Small intestine (tissue), 7 donors: ENCODE results near the gene KRTAP10-2. TPM values are rescaled to one million over a fixed set of nuclear protein-coding genes. Genes with fewer than 3 reads are reported as not detected.

Experiments
- DNase-seq, 2 donors: peaks; one replicate each; pipeline versions ENCODE4 v3.0.0 to v3.0.0-alpha.2; 2013
- FAIRE-seq: peaks from 2 replicates; lab custom pipeline; 2012; peaks lifted over from hg19 to GRCh38; lab: Jason Lieb, UNC
- H3K27ac ChIP-seq, 3 donors: one replicate each; pipeline ENCODE4 v1.5.1; 2013; ENCODE audit warnings: low read length in 2 of 3, mild to moderate bottlenecking in 2 of 3, control low read depth in 1 of 3, inconsistent platforms in 1 of 3, low read depth in 1 of 3, moderate library complexity in 1 of 3
- H3K27me3 ChIP-seq, 3 donors: one replicate each; pipeline ENCODE4 v1.6.1; 2013; ENCODE audit warnings: low read length in 3 of 3, inconsistent platforms in 1 of 3; ENCODE audit not compliant: control insufficient read depth in 3 of 3, insufficient read depth in 3 of 3
- H3K36me3 ChIP-seq, 3 donors: one replicate each; pipeline ENCODE4 v1.6.1; 2013; ENCODE audit warnings: low read length in 3 of 3, inconsistent platforms in 1 of 3, low read depth in 1 of 3, mild to moderate bottlenecking in 1 of 3, moderate library complexity in 1 of 3; ENCODE audit not compliant: control insufficient read depth in 3 of 3, insufficient read depth in 2 of 3
- H3K4me1 ChIP-seq, 3 donors: one replicate each; pipeline ENCODE4 v1.6.1; 2013; ENCODE audit warnings: low read length in 2 of 3, inconsistent platforms in 1 of 3, low read depth in 1 of 3, mild to moderate bottlenecking in 1 of 3, moderate library complexity in 1 of 3; ENCODE audit not compliant: control insufficient read depth in 3 of 3, insufficient read depth in 2 of 3
- H3K4me3 ChIP-seq, 3 donors: one replicate each; pipeline ENCODE4 v1.5.1; 2013; ENCODE audit warnings: low read length in 3 of 3, control low read depth in 1 of 3, inconsistent platforms in 1 of 3, low read depth in 1 of 3, mild to moderate bottlenecking in 1 of 3, moderate library complexity in 1 of 3
- H3K9me3 ChIP-seq, 2 donors: one replicate each; pipeline ENCODE4 v1.6.1; 2013; ENCODE audit warnings: low read depth in 1 of 2, low read length in 1 of 2; ENCODE audit not compliant: control insufficient read depth in 2 of 2, insufficient read depth in 1 of 2
- WGBS, 3 donors: extraction: QIAGEN DNeasy Blood & Tissue Kit; methylation state at CpG; one replicate each; pipeline ENCODE4 v1.1.7; 2013; 5-methylcytosine and 5-hydroxymethylcytosine counted together
- polyA plus RNA-seq, 4 donors: library from polyadenylated mRNA; stranded (reverse) in 3 of 4; unstranded in 1 of 4; fragments of 200-250 nt in 3 of 4; fragments of 120-200 nt in 1 of 4; gene quantifications; one replicate each; pipeline versions ENCODE4 v1.2.1 to v1.2.3, GENCODE V29; 2013
- donor health status: healthy with polysubstance abuse.
- donor health status: control.
- donor health status: control.
- donor health status: Bipolar disorder and iron deficiency.
- donor health status: healthy.

Gene KRTAP10-2
- polyA plus RNA-seq, 4 donors, result not detected

- H3K4me1 ChIP-seq, result no peaks in the 10 kb centered on the region
- DNase-seq (no peak), FAIRE-seq (no peak)
- H3K27me3 ChIP-seq, result peaks cover 0 to 2% (median 0%) of the 10 kb centered on the region in 3 donors
- no peak overlapping the region for H3K4me3 ChIP-seq
- H3K27ac ChIP-seq, result no peak overlapping the region
- WGBS, 3 donors, result 90 to 92% (median 92%) methylated on average over 40 of the region's 40 CpGs
- H3K36me3 ChIP-seq, result no peaks in the 10 kb centered on the region
- H3K9me3 ChIP-seq, result peaks cover 0 to 25% of the 10 kb centered on the region in 2 donors
Observed at GRCh38 chr21:44571844-44572782, 20.8 kb upstream of the KRTAP10-2 start.

GRCh38 chr21:44571296-44571695 is 20.0 kb upstream of the KRTAP10-2 start:
- DNase-seq (no peak), FAIRE-seq (no peak)
- no peak overlapping the region for H3K4me3 ChIP-seq
- no peak overlapping the region for H3K27ac ChIP-seq
- H3K9me3 ChIP-seq, result peaks cover 0 to 20% of the 10 kb centered on the region in 2 donors
- no peaks in the 10 kb centered on the region for H3K4me1 ChIP-seq
- peaks cover 0 to 2% (median 0%) of the 10 kb centered on the region in 3 donors for H3K27me3 ChIP-seq
- H3K36me3 ChIP-seq, result no peaks in the 10 kb centered on the region
- 65 to 76% (median 74%) methylated on average over 4 of the region's 4 CpGs for WGBS, 3 donors

GRCh38 chr21:44569861-44570517 is 18.7 kb upstream of the KRTAP10-2 start:
- FAIRE-seq (no peak), DNase-seq (no peak)
- Histone ChIP-seq H3K9me3 (peaks cover 0 to 11% of the 10 kb centered on the region in 2 donors), H3K4me1 (no peaks in the 10 kb centered on the region), H3K27ac (no peak overlapping the region), H3K4me3 (no peak overlapping the region), H3K36me3 (no peaks in the 10 kb centered on the region), H3K27me3 (peaks cover 0 to 2% (median 0%) of the 10 kb centered on the region in 3 donors)
- 82 to 89% (median 88%) methylated on average over 12 of the region's 12 CpGs for WGBS, 3 donors

GRCh38 chr21:44568667-44569556 is 17.6 kb upstream of the KRTAP10-2 start:
- no peak for DNase-seq
- Histone ChIP-seq H3K27me3 (peaks cover 0 to 2% (median 0%) of the 10 kb centered on the region in 3 donors), H3K36me3 (no peaks in the 10 kb centered on the region), H3K27ac (no peak overlapping the region), H3K9me3 (peaks cover 0 to 11% of the 10 kb centered on the region in 2 donors), H3K4me1 (no peaks in the 10 kb centered on the region), H3K4me3 (no peak overlapping the region)
- FAIRE-seq, result no peak
- WGBS, 3 donors, result 55 to 73% (median 71%) methylated on average over 26 to 27 of the region's 27 CpGs

GRCh38 chr21:44568261-44568660 is 17.0 kb upstream of the KRTAP10-2 start:
- FAIRE-seq (no peak), DNase-seq (no peak)
- H3K4me1 ChIP-seq, result no peaks in the 10 kb centered on the region
- H3K36me3 ChIP-seq, result no peaks in the 10 kb centered on the region
- peaks cover 0 to 11% of the 10 kb centered on the region in 2 donors for H3K9me3 ChIP-seq
- peaks cover 0 to 2% (median 0%) of the 10 kb centered on the region in 3 donors for H3K27me3 ChIP-seq
- 65 to 74% (median 70%) methylated on average over 10 to 12 of the region's 12 CpGs for WGBS, 3 donors
- H3K27ac ChIP-seq, result no peak overlapping the region
- no peak overlapping the region for H3K4me3 ChIP-seq

- no peak overlapping the region for H3K27ac ChIP-seq
- no peaks in the 10 kb centered on the region for H3K4me1 ChIP-seq
- DNase-seq, result no peak
- 89 to 93% (median 90%) methylated on average over 18 of the region's 18 CpGs for WGBS, 3 donors
- FAIRE-seq, result no peak
- H3K36me3 ChIP-seq, result no peaks in the 10 kb centered on the region
- peaks cover 0 to 2% (median 0%) of the 10 kb centered on the region in 3 donors for H3K27me3 ChIP-seq
- peaks cover 0 to 11% of the 10 kb centered on the region in 2 donors for H3K9me3 ChIP-seq
- H3K4me3 ChIP-seq, result no peak overlapping the region
Observed at GRCh38 chr21:44567481-44568171, 16.3 kb upstream of the KRTAP10-2 start.

- DNase-seq (no peak), FAIRE-seq (no peak)
- H3K4me1 ChIP-seq, result no peaks in the 10 kb centered on the region
- no peaks in the 10 kb centered on the region for H3K27me3 ChIP-seq
- WGBS, 3 donors, result 34 to 56% (median 49%) methylated on average over 1 of the region's 1 CpG
- no peak overlapping the region for H3K4me3 ChIP-seq
- H3K36me3 ChIP-seq, result no peaks in the 10 kb centered on the region
- H3K9me3 ChIP-seq, result peaks cover 0 to 3% of the 10 kb centered on the region in 2 donors
- H3K27ac ChIP-seq, result no peak overlapping the region
Observed at GRCh38 chr21:44566403-44566802, 15.1 kb upstream of the KRTAP10-2 start.
